Suprapubic skin (tissue), 4 donors: Measurements from ENCODE around the gene CCDC126. TPM values are rescaled to one million over a fixed set of nuclear protein-coding genes. Genes with fewer than 3 reads are reported as not detected.

Source experiments
- DNase-seq, 2 donors: peaks; one replicate each; pipeline ENCODE4 v3.0.0-alpha.2; 2019; ENCODE audit warnings: low spot score in 2 of 2
- H3K27ac ChIP-seq: fragments of 200-600 bp; sonication (generic); one replicate; pipeline ENCODE4 v1.5.1; 2019
- H3K27me3 ChIP-seq: fragments of 200-600 bp; sonication (generic); one replicate; pipeline ENCODE4 v1.5.1; 2019
- H3K36me3 ChIP-seq: fragments of 200-600 bp; sonication (generic); one replicate; pipeline ENCODE4 v1.5.1; 2019
- H3K4me1 ChIP-seq: fragments of 200-600 bp; sonication (generic); one replicate; pipeline ENCODE4 v1.5.1; 2019
- H3K4me3 ChIP-seq: fragments of 200-600 bp; sonication (generic); one replicate; pipeline ENCODE4 v1.5.1; 2019; ENCODE audit warnings: mild to moderate bottlenecking
- H3K9me3 ChIP-seq: fragments of 200-600 bp; sonication (generic); one replicate; pipeline ENCODE4 v1.5.1; 2019
- EP300 ChIP-seq: sonication (generic); formaldehyde crosslinking; IDR thresholded peaks from one replicate; pipeline ENCODE4 v1.6.1; 2017; ENCODE audit warnings: antibody characterized with exemption
- POLR2A ChIP-seq, 2 donors: fragments of 450-650 bp; IDR thresholded peaks; one replicate each; pipeline ENCODE4 v1.6.1; 2017; ENCODE audit warnings: antibody characterized with exemption in 2 of 2, mild to moderate bottlenecking in 2 of 2, moderate library complexity in 2 of 2
- POLR2AphosphoS5 ChIP-seq, 3 donors: sonication (generic); formaldehyde crosslinking; IDR thresholded peaks; one replicate each; pipeline ENCODE4 v1.6.1; 2017; ENCODE audit warnings: antibody characterized with exemption in 3 of 3
- whole genome bisulfite sequencing: methylation state at CpG from one replicate; pipeline ENCODE4 v1.1.5; 2018; 5-methylcytosine and 5-hydroxymethylcytosine counted together
- total RNA-seq, 4 donors: library from RNA; depleted of rRNA; stranded (reverse); fragments of >200 nt; gene quantifications; one replicate each; pipeline ENCODE4 v1.1.0, GENCODE V29; 2016
- TF ChIP-seq, protein P1 (sequence below), 2 donors: fragments of 200-600 bp in 1 of 2; fragments of 450-650 bp in 1 of 2; sonication (generic) in 1 of 2; IDR thresholded peaks; one replicate each; pipeline ENCODE4 v1.5.1; 2016 to 2019; ENCODE audit warnings: antibody characterized with exemption in 2 of 2, mild to moderate bottlenecking in 1 of 2, moderate library complexity in 1 of 2

CCDC126 gene
- total RNA-seq, 4 donors from 2014 or later: 7.1 to 25.4 (median 11.5) TPM

DNA sequence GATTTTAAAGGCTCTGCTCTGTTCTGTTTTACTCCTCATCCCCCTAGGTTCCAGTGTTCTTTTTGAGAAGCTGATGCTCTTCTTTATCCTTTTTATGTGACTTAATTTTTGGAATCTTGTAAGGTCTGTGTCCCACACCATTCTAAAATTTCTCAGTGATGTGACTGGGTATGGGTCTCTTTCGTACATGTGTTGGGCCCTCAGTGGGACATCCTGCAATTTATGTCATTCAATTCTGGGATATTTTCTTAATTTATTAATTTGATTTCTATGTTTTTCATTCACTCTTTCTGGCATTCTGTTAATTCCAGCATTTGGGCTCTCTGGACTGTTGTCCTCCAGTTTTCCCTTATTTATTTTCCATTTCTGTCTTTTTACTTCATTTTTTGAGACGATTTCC lies 19.4 kb downstream of the CCDC126 start:
- no peaks in the 10 kb centered on the region for H3K4me1 ChIP-seq
- peaks cover 6% of the 10 kb centered on the region for H3K36me3 ChIP-seq
- no peak overlapping the region for H3K27ac ChIP-seq
- H3K9me3 ChIP-seq: no peaks in the 10 kb centered on the region
- WGBS: 73% methylated on average over 2 of the region's 2 CpGs
- H3K4me3 ChIP-seq: no peak overlapping the region
- no peak for DNase-seq
- TF ChIP-seq, protein P1, sequence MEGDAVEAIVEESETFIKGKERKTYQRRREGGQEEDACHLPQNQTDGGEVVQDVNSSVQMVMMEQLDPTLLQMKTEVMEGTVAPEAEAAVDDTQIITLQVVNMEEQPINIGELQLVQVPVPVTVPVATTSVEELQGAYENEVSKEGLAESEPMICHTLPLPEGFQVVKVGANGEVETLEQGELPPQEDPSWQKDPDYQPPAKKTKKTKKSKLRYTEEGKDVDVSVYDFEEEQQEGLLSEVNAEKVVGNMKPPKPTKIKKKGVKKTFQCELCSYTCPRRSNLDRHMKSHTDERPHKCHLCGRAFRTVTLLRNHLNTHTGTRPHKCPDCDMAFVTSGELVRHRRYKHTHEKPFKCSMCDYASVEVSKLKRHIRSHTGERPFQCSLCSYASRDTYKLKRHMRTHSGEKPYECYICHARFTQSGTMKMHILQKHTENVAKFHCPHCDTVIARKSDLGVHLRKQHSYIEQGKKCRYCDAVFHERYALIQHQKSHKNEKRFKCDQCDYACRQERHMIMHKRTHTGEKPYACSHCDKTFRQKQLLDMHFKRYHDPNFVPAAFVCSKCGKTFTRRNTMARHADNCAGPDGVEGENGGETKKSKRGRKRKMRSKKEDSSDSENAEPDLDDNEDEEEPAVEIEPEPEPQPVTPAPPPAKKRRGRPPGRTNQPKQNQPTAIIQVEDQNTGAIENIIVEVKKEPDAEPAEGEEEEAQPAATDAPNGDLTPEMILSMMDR (IDR thresholded peaks at IDR 0.05): no peak
- TF ChIP-seq POLR2A (IDR thresholded peaks at IDR 0.05) (no peak), EP300 (no peak), POLR2AphosphoS5 (IDR thresholded peaks at IDR 0.05) (no peak)
- H3K27me3 ChIP-seq: no peaks in the 10 kb centered on the region

DNA sequence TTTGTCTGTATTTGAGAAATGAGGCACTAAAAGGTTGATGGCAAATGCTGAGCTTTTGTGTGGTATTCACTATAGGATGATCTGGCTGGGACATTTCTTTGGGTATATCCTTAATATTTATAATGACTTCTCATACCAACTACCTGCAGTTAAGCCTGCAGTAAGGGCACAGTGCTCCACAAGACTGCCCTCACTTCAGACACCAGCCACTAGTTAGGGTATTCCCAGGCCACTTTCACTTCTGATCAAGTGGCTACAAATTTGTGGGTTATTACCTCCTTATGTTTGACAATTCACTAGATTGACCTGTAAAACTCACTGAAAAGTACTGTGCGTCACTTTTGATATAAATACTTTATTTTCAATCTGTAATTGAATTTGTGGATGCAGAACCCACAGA lies 20.3 kb downstream of the CCDC126 start:
- no peaks in the 10 kb centered on the region for H3K9me3 ChIP-seq
- H3K4me3 ChIP-seq: no peak overlapping the region
- no peak overlapping the region for H3K27ac ChIP-seq
- no peak for DNase-seq
- H3K27me3 ChIP-seq: no peaks in the 10 kb centered on the region
- H3K4me1 ChIP-seq: no peaks in the 10 kb centered on the region
- WGBS: 97% methylated on average over 1 of the region's 1 CpG
- TF ChIP-seq EP300: no peak
- TF ChIP-seq POLR2A (IDR thresholded peaks at IDR 0.05): no peak
- no peak for TF ChIP-seq POLR2AphosphoS5 (IDR thresholded peaks at IDR 0.05)
- TF ChIP-seq, protein P1 (IDR thresholded peaks at IDR 0.05): no peak
- peaks cover 6% of the 10 kb centered on the region for H3K36me3 ChIP-seq

DNA sequence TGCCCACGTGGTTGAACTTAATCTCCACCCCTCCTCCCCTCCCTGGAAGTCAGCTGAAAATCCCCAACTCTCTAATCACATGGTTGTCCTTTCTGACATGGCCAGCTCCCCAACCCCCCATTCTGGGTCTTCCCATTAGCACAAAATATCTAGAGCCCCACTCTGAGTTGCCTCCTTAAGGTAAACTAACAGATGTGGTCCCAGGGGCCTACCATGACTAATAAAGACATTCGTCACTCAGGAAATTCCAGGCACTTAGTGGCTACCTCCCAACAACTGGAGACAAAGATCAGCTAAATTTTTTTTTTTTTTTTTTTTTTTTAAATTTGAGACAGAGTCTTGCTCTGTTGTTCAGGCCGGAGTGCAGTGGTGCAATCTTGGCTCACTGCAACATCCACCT lies 21.1 kb downstream of the CCDC126 start:
- H3K27ac ChIP-seq: no peak overlapping the region
- no peaks in the 10 kb centered on the region for H3K9me3 ChIP-seq
- peaks cover 6% of the 10 kb centered on the region for H3K36me3 ChIP-seq
- 79% methylated on average over 3 of the region's 3 CpGs for WGBS
- no peaks in the 10 kb centered on the region for H3K4me1 ChIP-seq
- TF ChIP-seq POLR2A (IDR thresholded peaks at IDR 0.05): no peak
- no peak for TF ChIP-seq POLR2AphosphoS5 (IDR thresholded peaks at IDR 0.05)
- no peak for TF ChIP-seq EP300
- TF ChIP-seq, protein P1 (IDR thresholded peaks at IDR 0.05): no peak
- no peak overlapping the region for H3K4me3 ChIP-seq
- DNase-seq: no peak
- no peaks in the 10 kb centered on the region for H3K27me3 ChIP-seq

DNA sequence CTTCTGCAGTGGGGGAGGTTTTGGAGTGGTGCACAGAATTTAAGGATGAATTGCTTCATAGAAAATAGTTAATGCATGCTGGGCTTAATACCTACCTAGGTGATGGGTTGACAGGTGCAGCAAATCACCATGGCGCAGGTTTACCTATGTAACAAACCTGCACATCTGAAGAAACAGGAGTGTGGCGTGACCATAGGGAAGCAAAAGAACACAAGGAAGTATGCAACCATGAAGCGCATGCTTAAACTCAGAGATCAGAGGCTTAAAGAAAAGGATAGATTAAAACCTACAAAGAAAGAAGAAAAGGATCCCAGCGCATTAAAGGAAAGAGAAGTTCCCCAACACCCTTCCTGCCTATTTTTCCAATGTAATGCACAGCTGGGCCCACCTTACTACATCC lies 22.0 kb downstream of the CCDC126 start:
- TF ChIP-seq POLR2AphosphoS5 (IDR thresholded peaks at IDR 0.05): no peak
- TF ChIP-seq, protein P1 (IDR thresholded peaks at IDR 0.05): no peak
- TF ChIP-seq POLR2A (IDR thresholded peaks at IDR 0.05): no peak
- TF ChIP-seq EP300: no peak
- no peak for DNase-seq
- H3K4me3 ChIP-seq: no peak overlapping the region
- H3K4me1 ChIP-seq: no peaks in the 10 kb centered on the region
- no peaks in the 10 kb centered on the region for H3K9me3 ChIP-seq
- 98% methylated on average over 4 of the region's 4 CpGs for WGBS
- no peaks in the 10 kb centered on the region for H3K27me3 ChIP-seq
- H3K36me3 ChIP-seq: peaks cover 5% of the 10 kb centered on the region
- H3K27ac ChIP-seq: no peak overlapping the region

DNA sequence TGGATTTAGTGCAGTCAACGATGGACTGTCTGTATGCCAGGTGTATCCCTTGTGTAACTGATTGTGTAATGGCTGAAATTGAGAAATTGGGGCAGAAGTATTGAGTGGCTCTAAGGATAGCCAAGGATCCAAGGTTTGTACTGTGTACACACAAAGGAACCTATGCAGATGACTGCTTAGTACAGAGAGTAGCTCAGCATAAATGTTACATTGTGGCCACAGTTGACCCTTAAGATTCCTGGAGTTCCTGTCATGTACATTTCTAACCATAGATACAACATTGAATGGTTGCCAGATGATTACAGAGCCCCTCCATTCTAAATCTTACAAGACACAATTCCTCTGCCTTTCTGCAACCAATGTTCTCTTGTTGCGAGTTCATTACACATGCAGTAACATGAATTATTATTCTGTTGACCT lies 25.3 kb downstream of the CCDC126 start:
- TF ChIP-seq POLR2A (IDR thresholded peaks at IDR 0.05) (no peak), EP300 (no peak), POLR2AphosphoS5 (IDR thresholded peaks at IDR 0.05) (no peak)
- TF ChIP-seq, protein P1 (IDR thresholded peaks at IDR 0.05): no peak
- H3K4me3 ChIP-seq: no peak overlapping the region
- H3K27ac ChIP-seq: no peak overlapping the region
- no peaks in the 10 kb centered on the region for H3K27me3 ChIP-seq
- DNase-seq: no peak
- no peaks in the 10 kb centered on the region for H3K9me3 ChIP-seq
- WGBS: 76% methylated on average over 2 of the region's 2 CpGs
- peaks cover 3% of the 10 kb centered on the region for H3K36me3 ChIP-seq
- H3K4me1 ChIP-seq: no peaks in the 10 kb centered on the region
